IMR-90 (cell line): ENCODE measurements around the gene IFI27L2. TPM values are rescaled to one million over a fixed set of nuclear protein-coding genes. Genes with fewer than 3 reads are reported as not detected.

Experiments used
- ATAC-seq: fragments of 200-7000 bp; cut with Tn5 transposase; 2 replicates; pipeline ENCODE4 v1.9.1; 2020; ENCODE audit warnings: low read depth, mild to moderate bottlenecking, moderate library complexity
- BruUV-seq: library from RNA; stranded (reverse); fragments of 400-500 nt; replicated peaks from 2 replicates; lab custom pipeline; 2021; lab: Mats Ljungman, UMichigan
- CTCF ChIA-PET: fragments of 300-600 bp; formaldehyde crosslinking; extraction: SDS; loops from one replicate; lab custom pipeline; 2021; ENCODE audit warnings: antibody characterized with exemption; lab: Yijun Ruan, JAX
- POLR2A ChIA-PET: fragments of 300-600 bp; sonication (Branson Sonifier 250); formaldehyde crosslinking; loops from one replicate; lab custom pipeline; 2022; ENCODE audit warnings: antibody characterized with exemption; ENCODE audit not compliant: unreplicated experiment; lab: Charles Lee
- DNase-seq: peaks from one replicate; pipeline ENCODE4 v3.0.0; 2013
- H2AFZ ChIP-seq: replicated peaks from 2 replicates; pipeline ENCODE3; 2013; ENCODE audit warnings: low read length, mild to moderate bottlenecking; ENCODE audit not compliant: poor library complexity
- H2AK5ac ChIP-seq: 2 replicates; pipeline ENCODE4 v1.6.1; 2013; ENCODE audit warnings: low read depth, low read length, inconsistent platforms
- H2AK9ac ChIP-seq: replicated peaks from 2 replicates; pipeline ENCODE3; 2013; ENCODE audit warnings: mild to moderate bottlenecking, low read depth, low read length, moderate library complexity; ENCODE audit not compliant: poor library complexity
- H2BK120ac ChIP-seq: 2 replicates; pipeline ENCODE4 v1.6.1; 2013; ENCODE audit warnings: low read depth, low read length, inconsistent platforms
- H2BK15ac ChIP-seq: 3 replicates; pipeline ENCODE4 v1.6.1; 2013; ENCODE audit warnings: low read depth, low read length, inconsistent platforms
- H2BK20ac ChIP-seq: 2 replicates; pipeline ENCODE4 v1.6.1; 2013; ENCODE audit warnings: low read depth, mild to moderate bottlenecking, inconsistent platforms, low read length, moderate library complexity
- H2BK5ac ChIP-seq: 2 replicates; pipeline ENCODE4 v1.6.1; 2013; ENCODE audit warnings: mild to moderate bottlenecking, low read depth, low read length, inconsistent platforms; ENCODE audit not compliant: poor library complexity, severe bottlenecking
- H3K14ac ChIP-seq: replicated peaks from 2 replicates; pipeline ENCODE4 v1.6.1; 2013; ENCODE audit warnings: low read depth, low read length, inconsistent platforms
- H3K18ac ChIP-seq: 2 replicates; pipeline ENCODE4 v1.6.1; 2013; ENCODE audit warnings: low read depth, low read length, control low read depth
- H3K23ac ChIP-seq: 2 replicates; pipeline ENCODE4 v1.6.1; 2013; ENCODE audit warnings: low read depth, low read length, inconsistent platforms
- H3K27ac ChIP-seq: 2 replicates; pipeline ENCODE4 v1.5.1; 2013; ENCODE audit warnings: mild to moderate bottlenecking, control low read depth, low read length; ENCODE audit not compliant: insufficient read depth
- H3K27me3 ChIP-seq: 2 replicates; pipeline ENCODE4 v1.6.1; 2013; ENCODE audit warnings: low read length; ENCODE audit not compliant: control insufficient read depth, insufficient read depth
- H3K36me3 ChIP-seq: 2 replicates; pipeline ENCODE4 v1.6.1; 2013; ENCODE audit warnings: low read length, mixed read lengths; ENCODE audit not compliant: control insufficient read depth, insufficient read depth
- H3K4ac ChIP-seq: 2 replicates; pipeline ENCODE4 v1.6.1; 2013; ENCODE audit warnings: low read depth, low read length, inconsistent platforms
- H3K4me1 ChIP-seq: 2 replicates; pipeline ENCODE4 v1.6.1; 2013; ENCODE audit warnings: low read length, mixed read lengths; ENCODE audit not compliant: control insufficient read depth, insufficient read depth
- H3K4me2 ChIP-seq: 2 replicates; pipeline ENCODE4 v1.6.1; 2013; ENCODE audit warnings: low read depth, mild to moderate bottlenecking, control low read depth, low read length, moderate library complexity
- H3K4me3 ChIP-seq: 2 replicates; pipeline ENCODE4 v1.5.1; 2013; ENCODE audit warnings: low read depth, mild to moderate bottlenecking, control low read depth, low read length, moderate library complexity; ENCODE audit not compliant: insufficient read depth
- H3K56ac ChIP-seq: 2 replicates; pipeline ENCODE4 v1.6.1; 2013; ENCODE audit warnings: low read length, inconsistent platforms; ENCODE audit not compliant: insufficient read depth; ENCODE audit errors: extremely low read depth
- H3K79me1 ChIP-seq, 2 experiments: 2 replicates each; pipeline ENCODE4 v1.6.1; 2013; ENCODE audit warnings: low read length in 2 of 2, inconsistent platforms in 1 of 2, low read depth in 1 of 2
- H3K9ac ChIP-seq: 2 replicates; pipeline ENCODE4 v1.6.1; 2013; ENCODE audit warnings: low read depth, low read length, control low read depth
- H3K9me1 ChIP-seq: 2 replicates; pipeline ENCODE4 v1.6.1; 2013; ENCODE audit warnings: low read length, inconsistent platforms; ENCODE audit not compliant: insufficient read depth
- H3K9me3 ChIP-seq: 2 replicates; pipeline ENCODE4 v1.6.1; 2013; ENCODE audit warnings: low read length; ENCODE audit not compliant: control insufficient read depth, insufficient read depth
- H4K20me1 ChIP-seq: 2 replicates; pipeline ENCODE4 v1.6.1; 2013; ENCODE audit warnings: low read length, inconsistent platforms; ENCODE audit not compliant: insufficient read depth
- H4K5ac ChIP-seq: 2 replicates; pipeline ENCODE4 v1.6.1; 2013; ENCODE audit warnings: mild to moderate bottlenecking, low read depth, low read length, control low read depth
- H4K8ac ChIP-seq, 2 experiments: 2 replicates each; pipeline ENCODE4 v1.6.1; 2013; ENCODE audit warnings: low read depth in 2 of 2, low read length in 2 of 2, control low read depth in 1 of 2, inconsistent platforms in 1 of 2
- H4K91ac ChIP-seq: 2 replicates; pipeline ENCODE4 v1.6.1; 2013; ENCODE audit warnings: low read depth, low read length, inconsistent platforms; ENCODE audit not compliant: insufficient read depth
- BHLHE40 ChIP-seq: fragments of 150-350 bp; IDR thresholded peaks from 2 replicates; pipeline ENCODE4 v1.6.1; 2016; ENCODE audit warnings: mild to moderate bottlenecking, low read depth, low read length
- FOS ChIP-seq: fragments of 150-350 bp; IDR thresholded peaks from 2 replicates; pipeline ENCODE4 v1.6.1; 2016; ENCODE audit warnings: low read depth, low read length
- MAFK ChIP-seq: IDR thresholded peaks from 2 replicates; pipeline ENCODE4 v1.6.1; 2012; ENCODE audit warnings: low read depth, low read length, improper control_type of control experiment
- MXI1 ChIP-seq: IDR thresholded peaks from 2 replicates; pipeline ENCODE4 v1.6.1; 2012; ENCODE audit warnings: low read depth, mild to moderate bottlenecking, low read length, moderate library complexity, borderline replicate concordance
- POLR2A ChIP-seq: IDR thresholded peaks from 2 replicates; pipeline ENCODE4 v1.6.1; 2012; ENCODE audit warnings: mild to moderate bottlenecking, low read depth, low read length
- RCOR1 ChIP-seq: IDR thresholded peaks from 2 replicates; pipeline ENCODE4 v1.6.1; 2012; ENCODE audit warnings: mild to moderate bottlenecking, low read length, improper control_type of control experiment; ENCODE audit not compliant: insufficient replicate concordance
- WGBS, 2 experiments: methylation state at CpG; one replicate each; pipeline versions ENCODE4 v1.1.5 to v1.1.7; 2013; ENCODE audit warnings: missing lambda C conversion rate in 2 of 2; ENCODE audit not compliant: insufficient read length in 1 of 2; ENCODE audit errors: extremely low coverage in 2 of 2; 5-methylcytosine and 5-hydroxymethylcytosine counted together
- dilution Hi-C: fragments of 300-500 bp; cut with HindIII; formaldehyde crosslinking; loops from one replicate; pipeline ENCODE4 v1.14.3; 2018; ENCODE audit warnings: low sequenced_read_pairs; ENCODE audit not compliant: unreplicated experiment
- in situ Hi-C: fragments of 300-500 bp; cut with MboI; formaldehyde crosslinking; loops from 3 replicates; pipeline ENCODE4 v1.14.3; 2019; ENCODE audit warnings: low sequenced_read_pairs, inconsistent platforms, mixed read lengths
- intact Hi-C: fragments of 100-400 bp; cut with micrococcal nuclease; formaldehyde crosslinking; loops from 2 replicates; pipeline ENCODE4 v1.10.0; 2022
- polyA plus RNA-seq, 3 experiments: library from polyadenylated mRNA; depleted of rRNA; stranded (reverse); fragments of >200 nt; gene quantifications; 2 replicates each; pipeline ENCODE4 v1.2.3, GENCODE V29; 2012; ENCODE audit warnings: low replicate concordance in 1 of 3
- total RNA-seq: library from RNA; depleted of rRNA; stranded (reverse); fragments of >200 nt; gene quantifications from 2 replicates; pipeline ENCODE4 v1.2.3, GENCODE V29; 2012
- TF ChIP-seq, protein P1 (sequence below): fragments of 150-350 bp; IDR thresholded peaks from 2 replicates; pipeline ENCODE4 v1.6.1; 2016; ENCODE audit warnings: low read depth, mild to moderate bottlenecking, low read length, moderate library complexity, borderline replicate concordance
- TF ChIP-seq, protein P2 (sequence below): fragments of 150-350 bp; IDR thresholded peaks from 2 replicates; pipeline ENCODE4 v1.6.1; 2017; ENCODE audit warnings: mild to moderate bottlenecking, antibody characterized with exemption, low read length, low read depth

Gene IFI27L2
- total and polyA plus RNA-seq, 2 of the 4 experiments (the other 2 are of a cell fraction), result 43.0 to 187 TPM

DNA sequence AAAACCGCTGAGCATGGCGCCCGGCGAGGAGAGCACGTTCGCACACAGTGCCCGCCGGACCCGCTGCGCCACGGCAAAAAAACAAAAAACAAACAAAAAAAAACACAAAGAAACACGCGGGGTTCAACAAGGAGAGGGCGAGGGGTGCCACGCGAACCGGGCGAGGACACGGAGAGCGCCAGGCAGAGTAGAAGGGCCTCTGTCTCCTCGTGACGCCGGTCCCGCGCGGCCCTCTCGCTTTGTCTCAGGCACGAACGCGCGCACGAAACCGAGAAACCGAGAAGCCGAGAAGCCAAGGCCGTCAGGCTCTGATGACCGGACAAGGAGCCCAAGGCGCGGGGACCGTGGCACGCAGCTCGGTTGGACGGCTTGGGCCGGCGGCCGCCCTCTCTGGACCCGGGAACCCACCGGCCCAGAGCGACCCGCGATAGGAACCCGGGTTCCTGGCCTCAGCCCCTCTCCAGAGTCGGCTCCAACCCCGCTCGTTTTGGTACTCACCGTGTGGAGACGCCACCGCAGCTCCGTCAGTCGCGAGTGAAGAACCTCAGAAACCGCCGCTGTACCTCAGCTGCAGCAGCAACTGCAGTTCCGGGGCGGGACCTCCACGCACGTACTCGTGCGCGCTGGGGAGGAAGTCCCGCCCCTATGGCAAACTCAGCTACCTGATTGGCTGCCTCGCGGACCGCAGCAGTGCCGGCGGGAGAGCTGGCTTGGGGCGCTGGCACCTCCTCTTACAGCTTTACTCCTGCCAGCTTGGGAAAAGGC is 48.6 kb downstream of the IFI27L2 start, which contains the start of the genes DDX24 and IFI27L1:
DDX24 (minus strand) TSS at position 582 of the 765 bp plus-strand sequence. CDS start 1,460 bp downstream, outside the sequence.
IFI27L1 (plus strand) TSS at position 690 of the 765 bp plus-strand sequence. CDS start 15,628 bp downstream, outside the sequence.
- H3K23ac ChIP-seq, result peak within 1 kb of the TSS; percentile 97
- ChIA-PET CTCF (interaction anchor here (0.7 to 1.8 kb wide), 4 partner anchors 44 to 56 kb away, joined by 3 to 10 read pairs (median 6); no protein-coding TSS in a partner anchor), POLR2A (interaction anchor here (0.6 to 1.2 kb wide), 2 partner anchors 19 to 55 kb away, joined by 3 read pairs; partner anchors contain the start of gene OTUB2)
- in situ Hi-C loops, result no loop called here
- H3K9me3 ChIP-seq, result no peaks in the 10 kb centered on the region
- H3K4me1 ChIP-seq, result peaks cover 6% of the 10 kb centered on the region
- peak within 1 kb of the TSS; percentile 91 for H2AFZ ChIP-seq
- peak within 1 kb of the TSS; percentile 87 for H3K56ac ChIP-seq
- peak within 1 kb of the TSS; percentile 67 for H3K4ac ChIP-seq
- H2AK9ac ChIP-seq, result peak within 1 kb of the TSS; percentile 95
- H3K79me1 ChIP-seq, result peaks cover 22 to 52% of the 10 kb centered on the region in 2 experiments; a peak in 3 of 4 replicates
- peaks cover 15% of the 10 kb centered on the region for H3K36me3 ChIP-seq
- peak within 1 kb of the TSS; percentile 59 for H2BK5ac ChIP-seq
- peaks cover 6% of the 10 kb centered on the region for H3K9me1 ChIP-seq
- H3K18ac ChIP-seq, result peak within 1 kb of the TSS; percentile 77
- H3K4me2 ChIP-seq, result peak within 1 kb of the TSS; percentile 99
- H3K14ac ChIP-seq, result peak within 1 kb of the TSS; percentile 84
- ATAC-seq (peak; percentile 98), DNase-seq (peak; percentile 93)
- TF ChIP-seq, protein P1, sequence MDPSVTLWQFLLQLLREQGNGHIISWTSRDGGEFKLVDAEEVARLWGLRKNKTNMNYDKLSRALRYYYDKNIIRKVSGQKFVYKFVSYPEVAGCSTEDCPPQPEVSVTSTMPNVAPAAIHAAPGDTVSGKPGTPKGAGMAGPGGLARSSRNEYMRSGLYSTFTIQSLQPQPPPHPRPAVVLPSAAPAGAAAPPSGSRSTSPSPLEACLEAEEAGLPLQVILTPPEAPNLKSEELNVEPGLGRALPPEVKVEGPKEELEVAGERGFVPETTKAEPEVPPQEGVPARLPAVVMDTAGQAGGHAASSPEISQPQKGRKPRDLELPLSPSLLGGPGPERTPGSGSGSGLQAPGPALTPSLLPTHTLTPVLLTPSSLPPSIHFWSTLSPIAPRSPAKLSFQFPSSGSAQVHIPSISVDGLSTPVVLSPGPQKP, result no peak
- TF ChIP-seq, protein P2, sequence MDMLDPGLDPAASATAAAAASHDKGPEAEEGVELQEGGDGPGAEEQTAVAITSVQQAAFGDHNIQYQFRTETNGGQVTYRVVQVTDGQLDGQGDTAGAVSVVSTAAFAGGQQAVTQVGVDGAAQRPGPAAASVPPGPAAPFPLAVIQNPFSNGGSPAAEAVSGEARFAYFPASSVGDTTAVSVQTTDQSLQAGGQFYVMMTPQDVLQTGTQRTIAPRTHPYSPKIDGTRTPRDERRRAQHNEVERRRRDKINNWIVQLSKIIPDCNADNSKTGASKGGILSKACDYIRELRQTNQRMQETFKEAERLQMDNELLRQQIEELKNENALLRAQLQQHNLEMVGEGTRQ, result peak; percentile 4; the same call in 1 of the 2 replicates
- peak; percentile 23; the same call in 1 of the 2 replicates for TF ChIP-seq MAFK
- peak; percentile 95 for TF ChIP-seq POLR2A
- 0 out of 2 replicates have a peak, but pooled peaks have one; percentile 4 for TF ChIP-seq FOS
- TF ChIP-seq BHLHE40, result peak; percentile 89
- TF ChIP-seq RCOR1, result no peak
- TF ChIP-seq MXI1, result peak; percentile 90
- peak within 1 kb of the TSS; percentile 50; the same call in 1 of the 2 replicates for H2BK120ac ChIP-seq
- peak within 1 kb of the TSS; percentile 84 for H3K4me3 ChIP-seq
- H3K27ac ChIP-seq, result peak within 1 kb of the TSS; percentile 70
- 0% methylated on average over 50 of the region's 77 CpGs; no CpG with 5 or more reads in 1 of the 2 experiments for WGBS, 2 experiments
- peaks cover 32% of the 10 kb centered on the region for H4K20me1 ChIP-seq
- intact Hi-C loops, result loop anchor here (2.0 to 5.0 kb wide), 2 partner anchors 48 to 749 kb away; partner anchors contain the start of genes BTBD7 and IFI27L2
- no peaks in the 10 kb centered on the region for H3K27me3 ChIP-seq
- H4K5ac ChIP-seq, result peak within 1 kb of the TSS; percentile 77
- peak within 1 kb of the TSS; percentile 58; the same call in 1 of the 2 replicates for H4K91ac ChIP-seq
- dilution Hi-C loops, result no loop called here
- H3K9ac ChIP-seq, result peak within 1 kb of the TSS; percentile 97
- BruUV-seq, result no TSS peak
- H2BK20ac ChIP-seq, result no peak within 1 kb of the TSS
- peak within 1 kb of the TSS; percentile 70 to 95 for H4K8ac ChIP-seq
- H2BK15ac ChIP-seq, result peak within 1 kb of the TSS; percentile 58; the same call in 1 of the 3 replicates
- H2AK5ac ChIP-seq, result peak within 1 kb of the TSS; percentile 54; the same call in 1 of the 2 replicates
